Endothelial cell of umbilical vein (primary cell): ENCODE results near the gene PEX3. TPM values are rescaled to one million over a fixed set of nuclear protein-coding genes. Genes with fewer than 3 reads are reported as not detected.

Source experiments
- BruUV-seq: library from RNA; stranded (reverse); fragments of 400-500 nt; replicated peaks from 2 replicates; lab custom pipeline; 2021; lab: Mats Ljungman, UMichigan
- CTCF ChIA-PET: fragments of 300-600, 350-600 bp; sonication (Branson Sonifier 250); formaldehyde crosslinking; loops from one replicate; lab custom pipeline; 2021; ENCODE audit warnings: antibody characterized with exemption, inconsistent platforms; lab: Charles Lee
- POLR2A ChIA-PET: fragments of 300-600, 350-600 bp; sonication (Branson Sonifier 250); formaldehyde crosslinking; loops from one replicate; lab custom pipeline; 2021; ENCODE audit warnings: antibody characterized with exemption, inconsistent platforms; lab: Charles Lee
- DNase-seq: peaks from one replicate; pipeline ENCODE4 v3.0.0-alpha.2; 2011; ENCODE audit warnings: low read depth, low spot score
- FAIRE-seq: peaks from 2 replicates; lab custom pipeline; 2011; peaks lifted over from hg19 to GRCh38; lab: Jason Lieb, UNC
- H2AFZ ChIP-seq: 2 replicates; pipeline ENCODE4 v1.6.0; 2012; ENCODE audit warnings: low read depth, low read length, control low read depth, inconsistent platforms
- H3K27ac ChIP-seq: 2 replicates; pipeline ENCODE4 v1.5.1; 2011; ENCODE audit warnings: low read depth, mild to moderate bottlenecking, control low read depth, low read length, moderate library complexity; ENCODE audit not compliant: insufficient read depth
- H3K27me3 ChIP-seq, 2 experiments: 2 replicates each; pipeline versions ENCODE4 v1.6.0 to v1.6.1; 2011; ENCODE audit warnings: low read length in 2 of 2, mixed read lengths in 1 of 2; ENCODE audit not compliant: control insufficient read depth in 2 of 2, insufficient read depth in 2 of 2
- H3K36me3 ChIP-seq, 2 experiments: 2 replicates in 1 of 2; 3 replicates in 1 of 2; pipeline ENCODE4 v1.5.1; 2011; ENCODE audit warnings: low read length in 2 of 2, mild to moderate bottlenecking in 1 of 2, moderate library complexity in 1 of 2; ENCODE audit not compliant: control insufficient read depth in 2 of 2, insufficient read depth in 2 of 2; ENCODE audit errors: extremely low read depth in 1 of 2
- H3K4me1 ChIP-seq: 3 replicates; pipeline ENCODE4 v1.5.1; 2011; ENCODE audit warnings: mild to moderate bottlenecking, low read length; ENCODE audit not compliant: control insufficient read depth, insufficient read depth; ENCODE audit errors: extremely low read depth
- H3K4me2 ChIP-seq: 2 replicates; pipeline ENCODE4 v1.6.1; 2011; ENCODE audit warnings: low read length, control low read depth, mixed read lengths; ENCODE audit not compliant: insufficient read depth
- H3K4me3 ChIP-seq, 3 experiments: fragments of 200-600 bp in 1 of 3; sonication (generic), shearing (Covaris generic) in 1 of 3; replicated peaks in 1 of 3; 2 replicates each; pipeline ENCODE4 v1.5.1; 2011 to 2016; ENCODE audit warnings: control low read depth in 3 of 3, low read length in 3 of 3, mild to moderate bottlenecking in 2 of 3, inconsistent platforms in 1 of 3, low read depth in 1 of 3, moderate library complexity in 1 of 3; ENCODE audit not compliant: insufficient read depth in 1 of 3
- H3K79me2 ChIP-seq: 2 replicates; pipeline ENCODE4 v1.6.0; 2012; ENCODE audit warnings: low read length, inconsistent platforms; ENCODE audit not compliant: control insufficient read depth, insufficient read depth
- H3K9ac ChIP-seq: replicated peaks from 2 replicates; pipeline ENCODE3; 2011; ENCODE audit warnings: low read length, control low read depth; ENCODE audit not compliant: insufficient read depth; ENCODE audit errors: extremely low read depth
- H3K9me1 ChIP-seq: replicated peaks from 3 replicates; pipeline ENCODE4 v1.6.0; 2011; ENCODE audit warnings: mild to moderate bottlenecking, low read length; ENCODE audit not compliant: control insufficient read depth, insufficient read depth; ENCODE audit errors: extremely low read depth
- H3K9me3 ChIP-seq: replicated peaks from 2 replicates; pipeline ENCODE4 v1.5.1; 2012; ENCODE audit warnings: low read length, inconsistent platforms; ENCODE audit not compliant: control insufficient read depth, insufficient read depth
- H4K20me1 ChIP-seq: replicated peaks from 2 replicates; pipeline ENCODE3; 2011; ENCODE audit warnings: mild to moderate bottlenecking, low read length; ENCODE audit not compliant: control insufficient read depth, insufficient read depth; ENCODE audit errors: extremely low read depth
- EZH2 ChIP-seq: IDR thresholded peaks from 2 replicates; pipeline ENCODE4 v1.6.1; 2012; ENCODE audit warnings: borderline replicate concordance, low read depth, mild to moderate bottlenecking, moderate library complexity, low read length, inconsistent platforms; ENCODE audit not compliant: severe bottlenecking
- FOS ChIP-seq: IDR thresholded peaks from 2 replicates; pipeline ENCODE4 v1.6.1; 2011; ENCODE audit warnings: mild to moderate bottlenecking, low read length, moderate library complexity, borderline replicate concordance; ENCODE audit not compliant: insufficient read depth
- GATA2 ChIP-seq: IDR thresholded peaks from 2 replicates; pipeline ENCODE4 v1.7.0; 2011; ENCODE audit warnings: low read depth, mild to moderate bottlenecking, moderate library complexity, mixed read lengths, low read length; ENCODE audit not compliant: insufficient read length, insufficient read depth
- JUN ChIP-seq: IDR thresholded peaks from 2 replicates; pipeline ENCODE4 v1.6.1; 2011; ENCODE audit warnings: borderline replicate concordance, low read depth; ENCODE audit not compliant: insufficient read length, insufficient read depth
- MYC ChIP-seq: IDR thresholded peaks from one replicate; pipeline ENCODE4 v1.6.1; 2011; ENCODE audit warnings: mild to moderate bottlenecking, low read depth, low read length
- POLR2A ChIP-seq: IDR thresholded peaks from 2 replicates; pipeline ENCODE4 v1.6.1; 2012; ENCODE audit warnings: low read depth, mild to moderate bottlenecking, control low read depth, low read length
- POLR2AphosphoS5 ChIP-seq: IDR thresholded peaks from 2 replicates; pipeline ENCODE4 v1.6.1; 2012; ENCODE audit warnings: low read depth, mild to moderate bottlenecking, control low read depth, low read length, moderate library complexity; ENCODE audit not compliant: insufficient read depth
- dilution Hi-C: fragments of 300-500 bp; cut with MboI; formaldehyde crosslinking; loops from one replicate; pipeline ENCODE4 v1.15.0; 2019; ENCODE audit warnings: low sequenced_read_pairs; ENCODE audit not compliant: extremely low pct_ligation_motif_present
- intact Hi-C: fragments of 100-400 bp; cut with micrococcal nuclease; formaldehyde crosslinking; loops from one replicate; pipeline ENCODE4 v1.10.0; 2022
- polyA plus RNA-seq, 4 experiments: library from polyadenylated mRNA; depleted of rRNA in 3 of 4; stranded (reverse) in 3 of 4; unstranded in 1 of 4; fragments of >200 nt; gene quantifications; 2 replicates each; pipeline versions ENCODE4 v1.2.1 to v1.2.3, GENCODE V29; 2011 to 2012; ENCODE audit warnings: missing spikeins in 1 of 4
- total RNA-seq: library from RNA; stranded (reverse); gene quantifications from 2 replicates; pipeline ENCODE4 v1.2.3, GENCODE V29; 2021
- TF ChIP-seq, protein P1 (sequence below): IDR thresholded peaks from 2 replicates; pipeline ENCODE4 v1.6.1; 2011; ENCODE audit not compliant: insufficient read depth, insufficient read length
- TF ChIP-seq, protein P2 (sequence below), 2 donors: IDR thresholded peaks; 1 replicate in 1 of 2; 2 replicates in 1 of 2; pipeline ENCODE4 v1.5.1; 2011; ENCODE audit warnings: low read length in 2 of 2, mild to moderate bottlenecking in 2 of 2, moderate library complexity in 2 of 2, control low read depth in 1 of 2, inconsistent platforms in 1 of 2, low read depth in 1 of 2; ENCODE audit not compliant: insufficient read depth in 1 of 2; ENCODE audit errors: extremely low read depth in 1 of 2

PEX3 gene
- total and polyA plus RNA-seq, 2 donors (not counting 3 experiments of a cell fraction or from before 2014, with no cell fraction given), result 8.7 to 21.7 TPM

DNA sequence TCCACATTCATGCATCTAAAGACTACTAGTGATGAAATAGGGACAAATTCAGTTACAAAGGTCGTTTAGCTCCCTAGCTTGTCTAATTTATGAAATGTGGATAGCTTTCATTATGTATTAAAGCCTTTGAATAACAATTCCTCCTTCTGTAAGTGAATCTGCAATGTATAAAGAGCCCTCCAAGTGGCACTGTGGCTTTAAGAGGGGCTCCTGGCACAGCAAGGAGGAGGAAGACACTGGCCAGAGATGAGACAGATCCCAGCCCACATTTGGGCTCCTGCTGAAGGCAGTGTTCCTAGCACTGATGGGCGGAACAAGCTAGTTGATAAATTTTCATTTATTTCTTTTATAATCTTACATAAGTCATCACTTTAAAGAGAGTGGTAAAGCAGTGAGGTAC, 78.5 kb downstream of the PEX3 start:
- BruUV-seq, result no TSS peak
- no peak overlapping the region for H3K4me3 ChIP-seq
- H3K36me3 ChIP-seq, result no peaks in the 10 kb centered on the region
- peaks cover 5 to 15% of the 10 kb centered on the region in 2 experiments for H3K27me3 ChIP-seq
- no peak overlapping the region for H3K27ac ChIP-seq
- dilution Hi-C loops, result no loop called here
- no peaks in the 10 kb centered on the region for H3K9me3 ChIP-seq
- FAIRE-seq (no peak), DNase-seq (no peak)
- H3K9me1 ChIP-seq, result no peaks in the 10 kb centered on the region
- CTCF ChIA-PET, result interaction anchor here (1.5 to 1.6 kb wide), 3 partner anchors 10 to 485 kb away, joined by 3 to 5 read pairs (median 4); no protein-coding TSS in a partner anchor
- TF ChIP-seq POLR2A, result no peak
- no peak for TF ChIP-seq JUN
- no peak for TF ChIP-seq MYC
- TF ChIP-seq GATA2, result no peak
- no peak for TF ChIP-seq POLR2AphosphoS5
- TF ChIP-seq FOS, result no peak
- TF ChIP-seq, protein P1, sequence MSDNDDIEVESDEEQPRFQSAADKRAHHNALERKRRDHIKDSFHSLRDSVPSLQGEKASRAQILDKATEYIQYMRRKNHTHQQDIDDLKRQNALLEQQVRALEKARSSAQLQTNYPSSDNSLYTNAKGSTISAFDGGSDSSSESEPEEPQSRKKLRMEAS, result no peak
- no peak for TF ChIP-seq EZH2
- TF ChIP-seq, protein P2, sequence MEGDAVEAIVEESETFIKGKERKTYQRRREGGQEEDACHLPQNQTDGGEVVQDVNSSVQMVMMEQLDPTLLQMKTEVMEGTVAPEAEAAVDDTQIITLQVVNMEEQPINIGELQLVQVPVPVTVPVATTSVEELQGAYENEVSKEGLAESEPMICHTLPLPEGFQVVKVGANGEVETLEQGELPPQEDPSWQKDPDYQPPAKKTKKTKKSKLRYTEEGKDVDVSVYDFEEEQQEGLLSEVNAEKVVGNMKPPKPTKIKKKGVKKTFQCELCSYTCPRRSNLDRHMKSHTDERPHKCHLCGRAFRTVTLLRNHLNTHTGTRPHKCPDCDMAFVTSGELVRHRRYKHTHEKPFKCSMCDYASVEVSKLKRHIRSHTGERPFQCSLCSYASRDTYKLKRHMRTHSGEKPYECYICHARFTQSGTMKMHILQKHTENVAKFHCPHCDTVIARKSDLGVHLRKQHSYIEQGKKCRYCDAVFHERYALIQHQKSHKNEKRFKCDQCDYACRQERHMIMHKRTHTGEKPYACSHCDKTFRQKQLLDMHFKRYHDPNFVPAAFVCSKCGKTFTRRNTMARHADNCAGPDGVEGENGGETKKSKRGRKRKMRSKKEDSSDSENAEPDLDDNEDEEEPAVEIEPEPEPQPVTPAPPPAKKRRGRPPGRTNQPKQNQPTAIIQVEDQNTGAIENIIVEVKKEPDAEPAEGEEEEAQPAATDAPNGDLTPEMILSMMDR (IDR thresholded peaks at IDR 0.05; ENCODE audit: extremely low read depth in 1 of 2, insufficient read depth in 1 of 2, low read depth in 1 of 2, low read length in 2 of 2), result no peak
- no peaks in the 10 kb centered on the region for H3K79me2 ChIP-seq
- H3K9ac ChIP-seq, result no peak overlapping the region
- intact Hi-C loops, result no loop called here
- POLR2A ChIA-PET, result no interaction called here
- H3K4me1 ChIP-seq, result no peaks in the 10 kb centered on the region
- H3K4me2 ChIP-seq, result no peak overlapping the region
- H2AFZ ChIP-seq, result no peak overlapping the region
- H4K20me1 ChIP-seq, result no peaks in the 10 kb centered on the region
